H1 (cell line): Measurements from ENCODE around the gene SLC6A12. TPM values are rescaled to one million over a fixed set of nuclear protein-coding genes. Genes with fewer than 3 reads are reported as not detected.

Source experiments
- CTCF ChIA-PET: fragments of 300-600 bp; sonication (Branson Sonifier 250); formaldehyde crosslinking; loops from one replicate; lab custom pipeline; 2021; ENCODE audit not compliant: partially characterized antibody; lab: Charles Lee
- POLR2A ChIA-PET: fragments of 300-600 bp; sonication (Branson Sonifier 250); formaldehyde crosslinking; loops from one replicate; lab custom pipeline; 2021; ENCODE audit warnings: inconsistent platforms; ENCODE audit not compliant: partially characterized antibody; lab: Charles Lee
- DNase-seq, 2 experiments: peaks; one replicate each; pipeline versions ENCODE4 v3.0.0 to v3.0.0-alpha.2; 2010 to 2022; ENCODE audit warnings: low spot score in 2 of 2, low read depth in 1 of 2, mixed read lengths in 1 of 2
- FAIRE-seq: peaks from 2 replicates; lab custom pipeline; 2011; peaks lifted over from hg19 to GRCh38; lab: Jason Lieb, UNC
- H2AFZ ChIP-seq: 2 replicates; pipeline ENCODE4 v1.8.1; 2012; ENCODE audit warnings: low read length, inconsistent platforms
- H2AK5ac ChIP-seq: 2 replicates; pipeline ENCODE4 v1.6.1; 2013; ENCODE audit warnings: low read depth, low read length
- H2BK120ac ChIP-seq: replicated peaks from 2 replicates; pipeline ENCODE3; 2013; ENCODE audit warnings: low read depth, low read length, inconsistent platforms
- H2BK12ac ChIP-seq: 2 replicates; pipeline ENCODE4 v1.6.1; 2013; ENCODE audit warnings: low read depth, low read length
- H2BK15ac ChIP-seq: 2 replicates; pipeline ENCODE4 v1.6.1; 2013; ENCODE audit warnings: low read length
- H2BK20ac ChIP-seq: 2 replicates; pipeline ENCODE4 v1.6.1; 2013; ENCODE audit warnings: low read length
- H2BK5ac ChIP-seq: 2 replicates; pipeline ENCODE4 v1.6.1; 2013; ENCODE audit warnings: low read depth, low read length
- H3K14ac ChIP-seq: 2 replicates; pipeline ENCODE4 v1.6.1; 2013; ENCODE audit warnings: inconsistent platforms; ENCODE audit not compliant: insufficient read length
- H3K18ac ChIP-seq: 2 replicates; pipeline ENCODE4 v1.6.1; 2013; ENCODE audit warnings: low read length; ENCODE audit errors: extremely low read depth
- H3K23ac ChIP-seq: 2 replicates; pipeline ENCODE4 v1.6.1; 2013; ENCODE audit warnings: inconsistent platforms; ENCODE audit not compliant: insufficient read length
- H3K23me2 ChIP-seq: 2 replicates; pipeline ENCODE4 v1.6.1; 2013; ENCODE audit warnings: low read depth, low read length
- H3K27ac ChIP-seq: 2 replicates; pipeline ENCODE4 v1.6.1; 2011; ENCODE audit warnings: low read depth, low read length, inconsistent platforms
- H3K27me3 ChIP-seq, 4 experiments: replicated peaks in 1 of 4; 1 replicate in 1 of 4; 2 replicates in 3 of 4; pipeline versions ENCODE4 v1.6.1 to v1.8.1; 2011 to 2013; ENCODE audit warnings: low read length in 3 of 4, mild to moderate bottlenecking in 3 of 4, inconsistent platforms in 2 of 4, mixed read lengths in 2 of 4, moderate library complexity in 1 of 4; ENCODE audit not compliant: control insufficient read depth in 3 of 4, insufficient read depth in 3 of 4; ENCODE audit errors: extremely low read depth in 1 of 4
- H3K36me3 ChIP-seq, 4 experiments: 2 replicates each; pipeline versions ENCODE4 v1.6.1 to v1.8.1; 2011 to 2013; ENCODE audit warnings: mild to moderate bottlenecking in 4 of 4, low read length in 3 of 4, moderate library complexity in 2 of 4, control low read depth in 1 of 4, inconsistent platforms in 1 of 4; ENCODE audit not compliant: insufficient read depth in 4 of 4, control insufficient read depth in 2 of 4
- H3K4ac ChIP-seq: replicated peaks from 2 replicates; pipeline ENCODE3; 2013; ENCODE audit warnings: low read length, low read depth, mixed read lengths, inconsistent platforms; ENCODE audit not compliant: insufficient read length
- H3K4me1 ChIP-seq, 4 experiments: replicated peaks in 1 of 4; 1 replicate in 1 of 4; 2 replicates in 3 of 4; pipeline versions ENCODE4 v1.6.1 to v1.8.1; 2011 to 2013; ENCODE audit warnings: low read length in 3 of 4, inconsistent platforms in 2 of 4, mixed read lengths in 1 of 4; ENCODE audit not compliant: insufficient read depth in 4 of 4, control insufficient read depth in 3 of 4
- H3K4me2 ChIP-seq, 2 experiments: 2 replicates each; pipeline versions ENCODE4 v1.6.1 to v1.8.1; 2011 to 2013; ENCODE audit warnings: low read depth in 2 of 2, low read length in 2 of 2, control low read depth in 1 of 2, inconsistent platforms in 1 of 2, mild to moderate bottlenecking in 1 of 2; ENCODE audit not compliant: insufficient read depth in 1 of 2
- H3K4me3 ChIP-seq, 4 experiments: fragments of 200-600, 300-600 bp in 1 of 4; sonication (generic), shearing (Covaris generic), sonication (Bioruptor Twin) in 1 of 4; 2 replicates each; pipeline versions ENCODE4 v1.5.1 to v1.8.1; 2011 to 2016; ENCODE audit warnings: low read length in 4 of 4, low read depth in 3 of 4, control low read depth in 2 of 4, inconsistent platforms in 2 of 4, mild to moderate bottlenecking in 2 of 4, mixed read lengths in 1 of 4, moderate library complexity in 1 of 4; ENCODE audit not compliant: insufficient read depth in 2 of 4; ENCODE audit errors: extremely low read depth in 1 of 4
- H3K56ac ChIP-seq: replicated peaks from 2 replicates; pipeline ENCODE3; 2013; ENCODE audit warnings: low read depth, mild to moderate bottlenecking, mixed read lengths, low read length, inconsistent platforms; ENCODE audit not compliant: insufficient read length
- H3K79me1 ChIP-seq: 2 replicates; pipeline ENCODE4 v1.6.1; 2013; ENCODE audit warnings: low read depth, low read length, control low read depth
- H3K79me2 ChIP-seq, 2 experiments: 2 replicates each; pipeline versions ENCODE4 v1.6.1 to v1.8.1; 2012 to 2013; ENCODE audit warnings: low read length in 2 of 2, mild to moderate bottlenecking in 2 of 2, inconsistent platforms in 1 of 2; ENCODE audit not compliant: insufficient read depth in 2 of 2, control insufficient read depth in 1 of 2
- H3K9ac ChIP-seq, 4 experiments: replicated peaks in 1 of 4; 1 replicate in 1 of 4; 2 replicates in 3 of 4; pipeline versions ENCODE4 v1.6.1 to v1.8.1; 2011 to 2013; ENCODE audit warnings: low read depth in 3 of 4, low read length in 3 of 4, control low read depth in 2 of 4, mild to moderate bottlenecking in 2 of 4, moderate library complexity in 2 of 4, inconsistent platforms in 1 of 4; ENCODE audit errors: extremely low read depth in 1 of 4
- H3K9me3 ChIP-seq, 2 experiments: 2 replicates each; pipeline versions ENCODE4 v1.6.1 to v1.8.1; 2012 to 2013; ENCODE audit warnings: mild to moderate bottlenecking in 2 of 2, moderate library complexity in 2 of 2, control low read depth in 1 of 2, inconsistent platforms in 1 of 2, low read depth in 1 of 2, low read length in 1 of 2, mixed read lengths in 1 of 2; ENCODE audit not compliant: insufficient read depth in 2 of 2
- H4K20me1 ChIP-seq, 2 experiments: replicated peaks in 1 of 2; 2 replicates each; pipeline versions ENCODE3 to v1.8.1; 2011 to 2013; ENCODE audit warnings: inconsistent platforms in 2 of 2, low read length in 2 of 2, mild to moderate bottlenecking in 1 of 2; ENCODE audit not compliant: insufficient read depth in 2 of 2, control insufficient read depth in 1 of 2
- H4K5ac ChIP-seq: 2 replicates; pipeline ENCODE4 v1.6.1; 2013; ENCODE audit warnings: low read length, low read depth, mixed read lengths, inconsistent platforms; ENCODE audit not compliant: insufficient read length
- H4K8ac ChIP-seq: 2 replicates; pipeline ENCODE4 v1.8.0; 2013; ENCODE audit warnings: mild to moderate bottlenecking, moderate library complexity, low read length, inconsistent platforms; ENCODE audit not compliant: insufficient read depth; ENCODE audit errors: extremely low read depth
- H4K91ac ChIP-seq: replicated peaks from 2 replicates; pipeline ENCODE3; 2013; ENCODE audit warnings: low read length, mixed read lengths, inconsistent platforms; ENCODE audit not compliant: insufficient read length
- BACH1 ChIP-seq: IDR thresholded peaks from 2 replicates; pipeline ENCODE4 v1.6.1; 2012; ENCODE audit warnings: low read length, improper control_type of control experiment
- CBX5 ChIP-seq: fragments of 300-800, 300-1000 bp; sonication (generic); IDR thresholded peaks from 2 replicates; pipeline ENCODE4 v1.7.1; 2016; ENCODE audit warnings: antibody characterized with exemption, low read length, low read depth
- CHD1 ChIP-seq: IDR thresholded peaks from 2 replicates; pipeline ENCODE4 v1.6.1; 2012; ENCODE audit warnings: low read depth, low read length, improper control_type of control experiment
- E2F6 ChIP-seq: IDR thresholded peaks from 2 replicates; pipeline ENCODE4 v1.6.1; 2012; ENCODE audit warnings: inconsistent platforms
- GABPA ChIP-seq: IDR thresholded peaks from 2 replicates; pipeline ENCODE4 v1.6.1; 2011; ENCODE audit warnings: mild to moderate bottlenecking, low read length, moderate library complexity, borderline replicate concordance; ENCODE audit not compliant: insufficient read depth
- KDM4A ChIP-seq: IDR thresholded peaks from one replicate; pipeline ENCODE4 v1.7.1; 2012; ENCODE audit warnings: low read depth, mild to moderate bottlenecking, moderate library complexity, low read length, inconsistent platforms; ENCODE audit not compliant: severe bottlenecking
- POLR2A ChIP-seq, 2 experiments: IDR thresholded peaks; 1 replicate in 1 of 2; 2 replicates in 1 of 2; pipeline ENCODE4 v1.6.1; 2011; ENCODE audit warnings: low read depth in 2 of 2, low read length in 2 of 2, mild to moderate bottlenecking in 2 of 2; ENCODE audit errors: control extremely low read depth in 1 of 2
- SIX5 ChIP-seq: IDR thresholded peaks from 2 replicates; pipeline ENCODE4 v1.6.1; 2011; ENCODE audit warnings: mild to moderate bottlenecking, low read depth, low read length
- SP1 ChIP-seq: IDR thresholded peaks from 2 replicates; pipeline ENCODE4 v1.6.1; 2011; ENCODE audit warnings: low read depth, low read length
- TAF7 ChIP-seq: optimal IDR thresholded peaks from 2 replicates; pipeline ENCODE3; 2011; ENCODE audit warnings: low read depth, mild to moderate bottlenecking, inconsistent platforms, low read length, moderate library complexity, borderline replicate concordance
- TEAD4 ChIP-seq: IDR thresholded peaks from 2 replicates; pipeline ENCODE4 v1.6.1; 2012; ENCODE audit warnings: low read depth, low read length, inconsistent platforms, mixed read lengths
- WGBS, 2 experiments: shearing (Covaris generic) in 1 of 2; methylation state at CpG; one replicate each; pipeline versions ENCODE4 v1.1.6 to v1.1.7; 2013 to 2015; ENCODE audit warnings: low lambda C conversion rate in 2 of 2, mixed read lengths in 2 of 2, inconsistent platforms in 1 of 2, low coverage in 1 of 2, missing lambda C conversion rate in 1 of 2; ENCODE audit not compliant: insufficient replicate concordance in 2 of 2, insufficient coverage in 1 of 2, insufficient read length in 1 of 2; ENCODE audit errors: extremely low coverage in 1 of 2, missing lambda C conversion rate in 1 of 2; 5-methylcytosine and 5-hydroxymethylcytosine counted together
- polyA plus RNA-seq, 7 experiments: library from polyadenylated mRNA; depleted of rRNA in 3 of 7; stranded (reverse) in 5 of 7; unstranded in 2 of 7; fragments of >200 nt in 5 of 7; fragments of 200-250 nt in 2 of 7; gene quantifications; 1 replicate in 5 of 7; 2 replicates in 1 of 7; 4 replicates in 1 of 7; pipeline versions ENCODE4 v1.2.1 to v1.2.3, GENCODE V29; 2011 to 2013; ENCODE audit warnings: missing spikeins in 2 of 7, mixed read lengths in 2 of 7
- total RNA-seq: library from RNA; stranded (reverse); fragmentation: NEBNext Ultra II Directional; extraction: Animal tissue kit (Norgen Biotek cat#: 25700); gene quantifications from 2 replicates; pipeline ENCODE4 v1.2.1, GENCODE V29; 2021

Gene SLC6A12
- total and polyA plus RNA-seq, 2 of the 8 experiments (the other 6 are each of a cell fraction or from before 2014, with no cell fraction given): 0.70 to 1.1 TPM

- Histone ChIP-seq H4K8ac (peak overlapping the region; percentile 45; the same call in 1 of the 2 replicates), H2BK20ac (no peak overlapping the region), H3K56ac (no peak overlapping the region), H3K4ac (no peak overlapping the region), H3K36me3 (no peaks in the 10 kb centered on the region), H3K18ac (no peak overlapping the region), H3K4me1 (peaks cover 0 to 20% (median 15%) of the 10 kb centered on the region in 4 experiments; a peak in 6 of 7 replicates), H2AFZ (no peak overlapping the region), H3K79me1 (no peaks in the 10 kb centered on the region), H3K4me2 (0 out of 4 replicates have a peak overlapping the region, but pooled peaks of 1 of the 2 experiments have one; percentile 3), H4K91ac (no peak overlapping the region), H2BK120ac (no peak overlapping the region), H2BK5ac (no peak overlapping the region), H2BK15ac (0 out of 2 replicates have a peak overlapping the region, but pooled peaks have one; percentile 40), H3K4me3 (no peak overlapping the region), H3K23me2 (peaks cover 3% of the 10 kb centered on the region; the same call in 1 of the 2 replicates), H3K27ac (no peak overlapping the region), H3K9ac (no peak overlapping the region; a peak in 1 of 7 replicates), H3K79me2 (no peaks in the 10 kb centered on the region), H2BK12ac (no peak overlapping the region), H4K5ac (no peak overlapping the region), H3K27me3 (peaks cover 0 to 16% (median 13%) of the 10 kb centered on the region in 4 experiments; a peak in 4 of 7 replicates), H4K20me1 (peaks cover 0 to 2% of the 10 kb centered on the region in 2 experiments), H3K14ac (no peak overlapping the region), H3K9me3 (no peaks in the 10 kb centered on the region), H2AK5ac (no peak overlapping the region), H3K23ac (no peak overlapping the region)
- POLR2A ChIA-PET: interaction anchor here (0.7 to 2.0 kb wide), 5 partner anchors 10 to 31 kb away, joined by 3 to 8 read pairs (median 4); no protein-coding TSS in a partner anchor
- 71% methylated on average over 12 of the region's 12 CpGs; no CpG with 5 or more reads in 1 of the 2 experiments for WGBS, 2 experiments
- TF ChIP-seq CBX5: no peak
- no peak for TF ChIP-seq BACH1
- no peak for TF ChIP-seq GABPA
- no peak for TF ChIP-seq TEAD4
- TF ChIP-seq KDM4A: no peak
- no peak for TF ChIP-seq TAF7
- no peak for TF ChIP-seq SP1
- TF ChIP-seq POLR2A (IDR thresholded peaks at IDR 0.05; ENCODE audit: control extremely low read depth in 1 of 2, low read depth in 2 of 2, low read length in 2 of 2): no peak
- no peak for TF ChIP-seq SIX5
- TF ChIP-seq CHD1: no peak
- no peak for TF ChIP-seq E2F6
- FAIRE-seq: no peak
- CTCF ChIA-PET: interaction anchor here (0.7 to 3.4 kb wide), 8 partner anchors 10 to 69 kb away, joined by 3 to 19 read pairs (median 5); no protein-coding TSS in a partner anchor
- DNase-seq: no peak
These were observed 427 bp downstream of the SLC6A12 start for GRCh38 chr12:213527-213932.
